Subcutaneous abdominal adipose tissue (tissue), 5 donors: ENCODE measurements around the gene BACE2.

Experiments
- H3K27ac ChIP-seq: one replicate; pipeline ENCODE4 v1.7.0; 2013; ENCODE audit warnings: low read depth, mild to moderate bottlenecking, inconsistent platforms, low read length, moderate library complexity
- H3K27me3 ChIP-seq, 5 donors: one replicate each; pipeline ENCODE4 v1.7.0; 2013; ENCODE audit warnings: low read length in 5 of 5, inconsistent platforms in 1 of 5; ENCODE audit not compliant: control insufficient read depth in 5 of 5, insufficient read depth in 4 of 5
- H3K36me3 ChIP-seq, 5 donors: one replicate each; pipeline ENCODE4 v1.7.0; 2013; ENCODE audit warnings: low read length in 5 of 5; ENCODE audit not compliant: control insufficient read depth in 5 of 5, insufficient read depth in 5 of 5
- H3K4me1 ChIP-seq, 5 donors: one replicate each; pipeline ENCODE4 v1.7.0; 2013; ENCODE audit warnings: low read length in 5 of 5, mild to moderate bottlenecking in 3 of 5, moderate library complexity in 1 of 5; ENCODE audit not compliant: control insufficient read depth in 5 of 5, insufficient read depth in 5 of 5
- H3K4me3 ChIP-seq, 5 donors: one replicate each; pipeline ENCODE4 v1.7.0; 2013; ENCODE audit warnings: low read length in 5 of 5, low read depth in 1 of 5
- H3K9ac ChIP-seq, 5 donors: one replicate each; pipeline ENCODE4 v1.7.0; 2013; ENCODE audit warnings: low read length in 5 of 5, mild to moderate bottlenecking in 4 of 5, moderate library complexity in 3 of 5
- H3K9me3 ChIP-seq, 5 donors: one replicate each; pipeline ENCODE4 v1.7.0; 2013; ENCODE audit warnings: low read length in 5 of 5; ENCODE audit not compliant: control insufficient read depth in 5 of 5
- donor health status: healthy.
- donor health status: healthy.
- donor health status: healthy.
- donor health status: healthy.
- donor health status: healthy.

BACE2 gene

GRCh38 chr21:41277196-41277595, 109.2 kb downstream of the BACE2 start:
- H3K4me1 ChIP-seq = peaks cover 0 to 3% (median 0%) of the 10 kb centered on the region in 5 donors
- H3K27me3 ChIP-seq = peaks cover 0 to 9% (median 4%) of the 10 kb centered on the region in 5 donors
- H3K36me3 ChIP-seq = peaks cover 0 to 20% (median 10%) of the 10 kb centered on the region in 5 donors

GRCh38 chr21:41277846-41278245, 109.9 kb downstream of the BACE2 start:
- Histone ChIP-seq H3K27ac (no peak overlapping the region), H3K27me3 (peaks cover 0 to 15% (median 8%) of the 10 kb centered on the region in 5 donors), H3K4me3 (no peak overlapping the region), H3K4me1 (peaks cover 0 to 3% (median 0%) of the 10 kb centered on the region in 5 donors), H3K9me3 (no peaks in the 10 kb centered on the region), H3K9ac (no peak overlapping the region), H3K36me3 (peaks cover 0 to 20% (median 10%) of the 10 kb centered on the region in 5 donors)

More at GRCh38 chr21:41277196-41277595, 109.2 kb downstream of the BACE2 start:
- Histone ChIP-seq H3K4me3 (no peak overlapping the region), H3K27ac (no peak overlapping the region), H3K9me3 (peaks cover 0 to 5% (median 0%) of the 10 kb centered on the region in 5 donors), H3K9ac (no peak overlapping the region)

GRCh38 chr21:41280115-41280919, 112.4 kb downstream of the BACE2 start:
- peaks cover 0 to 3% (median 0%) of the 10 kb centered on the region in 5 donors for H3K4me1 ChIP-seq

GRCh38 chr21:41282412-41282811, 114.5 kb downstream of the BACE2 start:
- Histone ChIP-seq H3K9me3 (peaks cover 0 to 6% (median 0%) of the 10 kb centered on the region in 5 donors), H3K27me3 (peaks cover 0 to 16% (median 9%) of the 10 kb centered on the region in 5 donors), H3K36me3 (no peaks in the 10 kb centered on the region), H3K4me3 (no peak overlapping the region), H3K27ac (no peak overlapping the region), H3K4me1 (peaks cover 0 to 3% (median 0%) of the 10 kb centered on the region in 5 donors), H3K9ac (no peak overlapping the region)

More at GRCh38 chr21:41280115-41280919, 112.4 kb downstream of the BACE2 start:
- peaks cover 0 to 16% (median 9%) of the 10 kb centered on the region in 5 donors for H3K27me3 ChIP-seq
- no peak overlapping the region for H3K4me3 ChIP-seq
- peaks cover 0 to under 1% (median 0%) of the 10 kb centered on the region in 5 donors for H3K9me3 ChIP-seq
- H3K27ac ChIP-seq = no peak overlapping the region
- H3K9ac ChIP-seq = peak overlapping the region in 1 of 5 donors; percentile 40
- H3K36me3 ChIP-seq = peaks cover 0 to 13% (median 5%) of the 10 kb centered on the region in 5 donors

GRCh38 chr21:41283211-41283818, 115.4 kb downstream of the BACE2 start:
- Histone ChIP-seq H3K4me1 (peaks cover 0 to 3% (median 0%) of the 10 kb centered on the region in 5 donors), H3K4me3 (no peak overlapping the region), H3K27ac (no peak overlapping the region), H3K36me3 (no peaks in the 10 kb centered on the region), H3K27me3 (peaks cover 0 to 16% (median 9%) of the 10 kb centered on the region in 5 donors), H3K9ac (no peak overlapping the region), H3K9me3 (peaks cover 0 to 6% (median 0%) of the 10 kb centered on the region in 5 donors)

- Histone ChIP-seq H3K27ac (no peak overlapping the region), H3K4me1 (no peaks in the 10 kb centered on the region), H3K9me3 (peaks cover 0 to 6% (median 0%) of the 10 kb centered on the region in 5 donors), H3K9ac (no peak overlapping the region), H3K4me3 (no peak overlapping the region), H3K27me3 (peaks cover 0 to 9% (median 2%) of the 10 kb centered on the region in 5 donors), H3K36me3 (no peaks in the 10 kb centered on the region)
Measured at GRCh38 chr21:41289431-41289830, 121.5 kb downstream of the BACE2 start.

GRCh38 chr21:41290106-41290799, 122.3 kb downstream of the BACE2 start:
- Histone ChIP-seq H3K9ac (no peak overlapping the region), H3K27ac (no peak overlapping the region), H3K27me3 (peaks cover 2 to 9% (median 4%) of the 10 kb centered on the region in 5 donors), H3K36me3 (no peaks in the 10 kb centered on the region), H3K9me3 (peaks cover 0 to 6% (median 0%) of the 10 kb centered on the region in 5 donors), H3K4me1 (no peaks in the 10 kb centered on the region), H3K4me3 (peak overlapping the region in 4 of 5 donors; percentile 3 to 46 (median 14))

- Histone ChIP-seq H3K27ac (no peak overlapping the region), H3K36me3 (no peaks in the 10 kb centered on the region), H3K4me1 (no peaks in the 10 kb centered on the region), H3K27me3 (peaks cover 3 to 15% (median 7%) of the 10 kb centered on the region in 5 donors), H3K4me3 (no peak overlapping the region), H3K9me3 (no peaks in the 10 kb centered on the region), H3K9ac (no peak overlapping the region)
Measured at GRCh38 chr21:41294548-41295231, 126.7 kb downstream of the BACE2 start.

- Histone ChIP-seq H3K4me1 (no peaks in the 10 kb centered on the region), H3K9ac (no peak overlapping the region), H3K27me3 (peaks cover 3 to 15% (median 7%) of the 10 kb centered on the region in 5 donors), H3K27ac (no peak overlapping the region), H3K9me3 (no peaks in the 10 kb centered on the region), H3K4me3 (no peak overlapping the region), H3K36me3 (no peaks in the 10 kb centered on the region)
Measured at GRCh38 chr21:41295721-41296254, 127.8 kb downstream of the BACE2 start.
